GM12878 (cell line): ENCODE measurements around the gene IQCF6. TPM values are rescaled to one million over a fixed set of nuclear protein-coding genes. Genes with fewer than 3 reads are reported as not detected.

ENCODE experiments used
- ATAC-seq: fragments of 200-7000 bp; cut with Tn5 transposase; 3 replicates; pipeline ENCODE4 v1.9.1; 2020; ENCODE audit warnings: mild to moderate bottlenecking, moderate library complexity
- BruUV-seq: library from RNA; stranded (reverse); fragments of 400-500 nt; replicated peaks from 2 replicates; lab custom pipeline; 2021; lab: Mats Ljungman, UMichigan
- CTCF ChIA-PET: fragments of 300-600 bp; sonication (Branson Sonifier 250); formaldehyde crosslinking; extraction: SDS; loops from one replicate; lab custom pipeline; 2021; ENCODE audit warnings: inconsistent platforms; lab: Yijun Ruan, JAX
- POLR2A ChIA-PET: fragments of 350-600 bp; formaldehyde crosslinking; extraction: SDS; loops from one replicate; lab custom pipeline; 2021; ENCODE audit warnings: inconsistent platforms; lab: Charles Lee
- RAD21 ChIA-PET: fragments of 300-600 bp; sonication (Branson Sonifier 250); formaldehyde crosslinking; loops from one replicate; lab custom pipeline; 2023; ENCODE audit warnings: antibody characterized with exemption; ENCODE audit not compliant: unreplicated experiment; lab: Charles Lee
- SMC1A ChIA-PET: fragments of 300-600 bp; sonication (Branson Sonifier 250); formaldehyde crosslinking; loops from one replicate; lab custom pipeline; 2023; ENCODE audit not compliant: unreplicated experiment, uncharacterized antibody; lab: Charles Lee
- DNase-seq: peaks from one replicate; pipeline ENCODE4 v3.0.0-alpha.2; 2011; ENCODE audit warnings: low read depth, low spot score
- FAIRE-seq: peaks from 3 replicates; lab custom pipeline; 2011; peaks lifted over from hg19 to GRCh38; lab: Jason Lieb, UNC
- H2AFZ ChIP-seq: 2 replicates; pipeline ENCODE4 v1.6.0; 2011; ENCODE audit warnings: low read depth, low read length, control low read depth; ENCODE audit not compliant: control insufficient read depth
- H3K27ac ChIP-seq: 2 replicates; pipeline ENCODE4 v1.5.1; 2011; ENCODE audit warnings: control low read depth; ENCODE audit not compliant: control insufficient read depth, insufficient read depth
- H3K27me3 ChIP-seq, 2 experiments: replicated peaks in 1 of 2; 2 replicates each; pipeline versions ENCODE4 v1.6.0 to v1.6.1; 2011; ENCODE audit warnings: low read length in 1 of 2; ENCODE audit not compliant: control insufficient read depth in 2 of 2, insufficient read depth in 2 of 2
- H3K36me3 ChIP-seq, 2 experiments: 2 replicates each; pipeline ENCODE4 v1.5.1; 2011; ENCODE audit warnings: low read length in 1 of 2; ENCODE audit not compliant: control insufficient read depth in 2 of 2, insufficient read depth in 2 of 2
- H3K4me1 ChIP-seq: 2 replicates; pipeline ENCODE4 v1.6.1; 2011; ENCODE audit warnings: mild to moderate bottlenecking, low read length, moderate library complexity, mixed read lengths; ENCODE audit not compliant: control insufficient read depth, insufficient read depth
- H3K4me2 ChIP-seq: 2 replicates; pipeline ENCODE4 v1.6.0; 2011; ENCODE audit warnings: control low read depth; ENCODE audit not compliant: control insufficient read depth, insufficient read depth
- H3K4me3 ChIP-seq: fragments of 200-600 bp; sonication (generic); 2 replicates; pipeline ENCODE4 v1.5.1; 2016
- H3K79me2 ChIP-seq: 2 replicates; pipeline ENCODE4 v1.6.0; 2011; ENCODE audit warnings: low read length; ENCODE audit not compliant: control insufficient read depth, insufficient read depth
- H3K9ac ChIP-seq: 2 replicates; pipeline ENCODE4 v1.8.0; 2011; ENCODE audit warnings: low read length, control low read depth, mixed read lengths; ENCODE audit not compliant: control insufficient read depth, insufficient read depth
- H3K9me3 ChIP-seq: replicated peaks from 3 replicates; pipeline ENCODE4 v1.5.1; 2011; ENCODE audit warnings: mild to moderate bottlenecking, low read length; ENCODE audit not compliant: control insufficient read depth, insufficient read depth
- H4K20me1 ChIP-seq: 2 replicates; pipeline ENCODE4 v1.6.0; 2011; ENCODE audit not compliant: control insufficient read depth, insufficient read depth
- ASH2L ChIP-seq: fragments of 300-600, 200-600 bp; sonication (generic); IDR thresholded peaks from 2 replicates; pipeline ENCODE4 v1.6.1; 2017; ENCODE audit warnings: low read depth, mild to moderate bottlenecking, borderline replicate concordance
- BMI1 ChIP-seq: fragments of 450-650 bp; IDR thresholded peaks from 2 replicates; pipeline ENCODE4 v1.6.1; 2016; ENCODE audit warnings: mild to moderate bottlenecking, moderate library complexity, borderline replicate concordance
- EP300 ChIP-seq, 2 experiments: fragments of 150-350 bp in 1 of 2; IDR thresholded peaks; 2 replicates each; pipeline ENCODE4 v1.6.1; 2011 to 2012; ENCODE audit warnings: low read depth in 2 of 2, low read length in 2 of 2, borderline replicate concordance in 1 of 2, improper control_type of control experiment in 1 of 2, inconsistent platforms in 1 of 2; ENCODE audit not compliant: control insufficient read depth in 1 of 2
- GATAD2B ChIP-seq: fragments of 450-650 bp; conservative IDR thresholded peaks from 2 replicates; pipeline ENCODE4 v1.6.1; 2017; ENCODE audit warnings: low read depth, mild to moderate bottlenecking, moderate library complexity
- NRF1 ChIP-seq: conservative IDR thresholded peaks from 2 replicates; pipeline ENCODE4 v1.6.1; 2011; ENCODE audit warnings: mild to moderate bottlenecking, low read depth, low read length, improper control_type of control experiment
- PAX8 ChIP-seq: fragments of 450-650 bp; IDR thresholded peaks from 2 replicates; pipeline ENCODE4 v1.6.1; 2017; ENCODE audit warnings: mild to moderate bottlenecking, moderate library complexity
- SMAD5 ChIP-seq: IDR thresholded peaks from 2 replicates; pipeline ENCODE4 v1.6.1; 2016; ENCODE audit warnings: antibody characterized with exemption, low read depth
- ZNF592 ChIP-seq: fragments of 450-650 bp; IDR thresholded peaks from 2 replicates; pipeline ENCODE4 v1.6.1; 2017; ENCODE audit warnings: mild to moderate bottlenecking, moderate library complexity
- ZZZ3 ChIP-seq: IDR thresholded peaks from 2 replicates; pipeline ENCODE4 v1.6.1; 2011; ENCODE audit warnings: low read depth; ENCODE audit not compliant: control insufficient read depth, insufficient read length
- WGBS: methylation state at CpG from one replicate; pipeline ENCODE4 v1.1.6; 2016; ENCODE audit warnings: low lambda C conversion rate; ENCODE audit not compliant: insufficient replicate concordance, insufficient coverage; ENCODE audit errors: missing lambda C conversion rate; 5-methylcytosine and 5-hydroxymethylcytosine counted together
- in situ Hi-C: fragments of 300-500 bp; cut with MboI; formaldehyde crosslinking; loops from 9 replicates; pipeline ENCODE4 v1.14.3; 2018; ENCODE audit warnings: mixed read lengths
- intact Hi-C: fragments of 100-400 bp; cut with micrococcal nuclease; formaldehyde crosslinking; loops from one replicate; pipeline ENCODE4 v1.14.2; 2022; ENCODE audit not compliant: unreplicated experiment
- polyA plus RNA-seq, 11 experiments: library from polyadenylated mRNA; depleted of rRNA in 4 of 11; unstranded in 6 of 11; stranded (reverse) in 5 of 11; fragments of >200 nt; fragmentation: Nextera tagmentation in 4 of 11; fragmentation: Illumina TruSeq in 1 of 11; extraction: Ambion mirVana in 4 of 11; extraction: Trizol in 1 of 11; gene quantifications; 1 replicate in 1 of 11; 2 replicates in 10 of 11; pipeline versions ENCODE4 v1.2.1 to v1.2.3, GENCODE V29; 2011 to 2016; ENCODE audit warnings: inconsistent platforms in 2 of 11, missing spikeins in 2 of 11, low read depth in 1 of 11
- total RNA-seq, 4 experiments: library from RNA; depleted of rRNA in 3 of 4; stranded (reverse); fragments of >200 nt in 3 of 4; fragmentation: Illumina TruSeq in 1 of 4; extraction: Trizol in 1 of 4; gene quantifications; 2 replicates each; pipeline versions ENCODE4 v1.2.1 to v1.2.3, GENCODE V29; 2013 to 2021

IQCF6 gene
- total and polyA plus RNA-seq, 10 of the 15 experiments (the other 5 are each of a cell fraction or from before 2014, with no cell fraction given) = not detected

- no peak overlapping the region for H2AFZ ChIP-seq
- ChIA-PET POLR2A (no interaction called here), RAD21 (no interaction called here), CTCF (no interaction called here), SMC1A (no interaction called here)
- DNase-seq (no peak), FAIRE-seq (no peak), ATAC-seq (no peak)
- no peaks in the 10 kb centered on the region for H4K20me1 ChIP-seq
- H3K79me2 ChIP-seq = no peaks in the 10 kb centered on the region
- no TSS peak for BruUV-seq
- no peak overlapping the region for H3K27ac ChIP-seq
- no peak overlapping the region for H3K9ac ChIP-seq
- peaks cover 0 to 7% of the 10 kb centered on the region in 2 experiments; a peak in 1 of 4 replicates for H3K27me3 ChIP-seq
- in situ Hi-C loops (no loop called here), intact Hi-C loops (no loop called here)
- no peaks in the 10 kb centered on the region for H3K4me1 ChIP-seq
- H3K36me3 ChIP-seq = no peaks in the 10 kb centered on the region
- WGBS = 64% methylated on average over 3 of the region's 3 CpGs
- TF ChIP-seq ZNF592 = no peak
- TF ChIP-seq SMAD5 = no peak
- TF ChIP-seq ZZZ3 = no peak
- no peak overlapping the region for H3K4me3 ChIP-seq
- H3K4me2 ChIP-seq = no peak overlapping the region
- H3K9me3 ChIP-seq = no peaks in the 10 kb centered on the region; the same call in 2 of the 3 replicates
These were observed 35.0 kb upstream of the IQCF6 start for GRCh38 chr3:51814034-51814433.

GRCh38 chr3:51813539-51813938, 34.5 kb upstream of the IQCF6 start:
- no peaks in the 10 kb centered on the region; the same call in 2 of the 3 replicates for H3K9me3 ChIP-seq
- peaks cover 0 to 7% of the 10 kb centered on the region in 2 experiments; a peak in 1 of 4 replicates for H3K27me3 ChIP-seq
- SMC1A ChIA-PET = no interaction called here
- no peak overlapping the region for H3K4me3 ChIP-seq
- no peak for FAIRE-seq
- TF ChIP-seq ASH2L = no peak
- no peak for TF ChIP-seq GATAD2B
- no peak for TF ChIP-seq EP300 (IDR thresholded peaks at IDR 0.05; ENCODE audit: borderline replicate concordance in 1 of 2, control insufficient read depth in 1 of 2, low read depth in 2 of 2, low read length in 2 of 2)
- TF ChIP-seq NRF1 = no peak
- no peak for TF ChIP-seq BMI1
- TF ChIP-seq PAX8 = no peak
- no peak for ATAC-seq
- POLR2A ChIA-PET = no interaction called here
- H3K27ac ChIP-seq = no peak overlapping the region
- in situ Hi-C loops = no loop called here
- 13% methylated on average over 5 of the region's 6 CpGs for WGBS
- H3K9ac ChIP-seq = no peak overlapping the region
- no peak for DNase-seq
- no peak overlapping the region for H2AFZ ChIP-seq
- no peak overlapping the region for H3K4me2 ChIP-seq
- no peaks in the 10 kb centered on the region for H4K20me1 ChIP-seq
- intact Hi-C loops = no loop called here
- CTCF ChIA-PET = no interaction called here
- BruUV-seq = no TSS peak
- RAD21 ChIA-PET = no interaction called here
- H3K4me1 ChIP-seq = no peaks in the 10 kb centered on the region
- H3K79me2 ChIP-seq = no peaks in the 10 kb centered on the region
- H3K36me3 ChIP-seq = no peaks in the 10 kb centered on the region
